GM12892 (cell line): ENCODE results near the gene GXYLT2.

Experiments used
- POLR2A ChIP-seq: IDR thresholded peaks from 2 replicates; pipeline ENCODE4 v1.6.1; 2011; ENCODE audit warnings: low read depth, low read length, control low read depth
- POLR2AphosphoS5 ChIP-seq: IDR thresholded peaks from 2 replicates; pipeline ENCODE4 v1.6.1; 2011; ENCODE audit warnings: low read depth, low read length, control low read depth
- TAF1 ChIP-seq: IDR thresholded peaks from 2 replicates; pipeline ENCODE4 v1.6.1; 2011; ENCODE audit warnings: low read depth, mild to moderate bottlenecking, control low read depth, low read length, borderline replicate concordance

GRCh38 chr3:73010158-73010557 is 122.3 kb downstream of the GXYLT2 start:
- TF ChIP-seq POLR2A (no peak), POLR2AphosphoS5 (no peak), TAF1 (no peak)
